ENCODE measurements around the gene RNF149. TPM values are rescaled to one million over a fixed set of nuclear protein-coding genes. Genes with fewer than 3 reads are reported as not detected.

RNF149 gene
- total RNA-seq, 4 donors from 2014 or later: 14.7 to 27.7 (median 18.5) TPM

DNA sequence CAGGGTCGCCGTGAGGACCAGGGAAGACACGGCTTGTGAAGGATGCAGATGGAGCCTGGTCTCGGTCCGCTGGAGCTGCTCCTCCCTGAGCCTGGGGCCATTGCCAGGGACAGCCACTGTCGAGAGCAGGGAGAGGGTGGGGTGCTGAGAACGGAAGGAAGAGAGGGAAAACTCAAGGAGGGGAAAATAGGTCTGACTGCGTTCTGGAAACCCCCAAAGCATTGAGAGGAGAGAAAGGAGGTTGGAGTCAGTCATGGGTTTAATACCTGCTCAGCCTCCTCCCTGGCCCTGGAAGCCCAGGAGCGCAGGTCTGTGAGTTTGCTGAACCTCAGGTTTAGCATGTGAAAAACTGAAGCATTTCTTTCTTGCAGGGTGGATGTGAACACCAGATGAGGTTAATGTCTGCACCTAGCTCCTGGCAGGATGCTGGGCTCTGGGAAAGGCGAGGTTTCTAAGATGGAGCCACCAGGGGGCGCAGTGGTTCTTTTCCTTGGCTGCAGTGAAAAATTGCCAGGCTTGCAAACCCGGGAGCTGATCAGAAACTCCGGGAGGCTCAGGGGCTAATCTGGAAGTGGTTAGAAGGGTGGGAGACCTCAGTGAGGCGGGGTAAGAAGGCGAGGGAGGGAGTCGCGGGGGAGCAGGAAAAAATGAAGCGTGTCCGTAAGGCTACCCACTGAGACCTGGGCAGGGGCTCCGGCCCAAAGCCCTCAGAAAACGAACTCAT lies 33.6 kb upstream of the RNF149 start:
- ATAC-seq (peak; percentile 42 to 56), DNase-seq (peak; percentile 37 to 38)
- H3K4me1 ChIP-seq: no peaks in the 10 kb centered on the region
- intact Hi-C loops (cut with DNase I; ENCODE audit: low total_unique reads) (loop anchor here (5.0 kb wide), 1 partner anchor 490 kb away; no protein-coding TSS in a partner anchor), in situ Hi-C loops (cut with MboI; ENCODE audit: low sequenced_read_pairs in 4 of 4) (loop anchor here in 2 of 4 donors (10.0 to 25.0 kb wide), 2 partner anchors 493 to 495 kb away; no protein-coding TSS in a partner anchor)
- no peak overlapping the region for H3K4me3 ChIP-seq
- no peak overlapping the region for H3K27ac ChIP-seq
- no peaks in the 10 kb centered on the region for H3K36me3 ChIP-seq
- no peaks in the 10 kb centered on the region for H3K27me3 ChIP-seq
- no peaks in the 10 kb centered on the region for H3K9me3 ChIP-seq
- TF ChIP-seq, protein P1, sequence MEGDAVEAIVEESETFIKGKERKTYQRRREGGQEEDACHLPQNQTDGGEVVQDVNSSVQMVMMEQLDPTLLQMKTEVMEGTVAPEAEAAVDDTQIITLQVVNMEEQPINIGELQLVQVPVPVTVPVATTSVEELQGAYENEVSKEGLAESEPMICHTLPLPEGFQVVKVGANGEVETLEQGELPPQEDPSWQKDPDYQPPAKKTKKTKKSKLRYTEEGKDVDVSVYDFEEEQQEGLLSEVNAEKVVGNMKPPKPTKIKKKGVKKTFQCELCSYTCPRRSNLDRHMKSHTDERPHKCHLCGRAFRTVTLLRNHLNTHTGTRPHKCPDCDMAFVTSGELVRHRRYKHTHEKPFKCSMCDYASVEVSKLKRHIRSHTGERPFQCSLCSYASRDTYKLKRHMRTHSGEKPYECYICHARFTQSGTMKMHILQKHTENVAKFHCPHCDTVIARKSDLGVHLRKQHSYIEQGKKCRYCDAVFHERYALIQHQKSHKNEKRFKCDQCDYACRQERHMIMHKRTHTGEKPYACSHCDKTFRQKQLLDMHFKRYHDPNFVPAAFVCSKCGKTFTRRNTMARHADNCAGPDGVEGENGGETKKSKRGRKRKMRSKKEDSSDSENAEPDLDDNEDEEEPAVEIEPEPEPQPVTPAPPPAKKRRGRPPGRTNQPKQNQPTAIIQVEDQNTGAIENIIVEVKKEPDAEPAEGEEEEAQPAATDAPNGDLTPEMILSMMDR (IDR thresholded peaks at IDR 0.05 in 4 of 5, conservative IDR thresholded peaks at IDR 0.05 in 1 of 5): peak; percentile 30 to 84 (median 71)
- TF ChIP-seq POLR2A (IDR thresholded peaks at IDR 0.05): no peak

DNA sequence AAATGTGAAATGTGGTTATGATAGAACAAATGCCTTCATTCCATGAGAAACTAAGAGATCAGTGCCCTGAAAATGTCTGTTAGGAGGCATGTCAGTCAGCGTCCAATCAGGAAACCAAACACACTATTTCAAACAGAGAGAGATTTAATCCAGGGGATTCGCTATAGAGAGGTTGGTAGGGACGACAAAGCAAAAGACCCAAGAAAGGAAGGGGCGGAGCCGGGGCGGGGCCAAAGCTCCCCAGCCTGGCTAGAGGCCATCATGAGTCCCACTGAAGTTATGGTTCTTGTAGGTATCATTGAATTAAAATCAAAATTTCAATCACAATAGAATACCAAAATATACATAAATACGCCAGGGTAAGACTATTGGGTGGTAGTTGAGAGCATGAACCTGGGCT lies 32.9 kb upstream of the RNF149 start:
- no peaks in the 10 kb centered on the region for H3K36me3 ChIP-seq
- H3K4me1 ChIP-seq: no peaks in the 10 kb centered on the region
- no peak overlapping the region for H3K27ac ChIP-seq
- DNase-seq: no peak
- no peaks in the 10 kb centered on the region for H3K9me3 ChIP-seq
- in situ Hi-C loops (cut with MboI; ENCODE audit: low sequenced_read_pairs in 4 of 4) (loop anchor here in 2 of 4 donors (10.0 to 25.0 kb wide), 2 partner anchors 493 to 496 kb away; no protein-coding TSS in a partner anchor), intact Hi-C loops (cut with DNase I; ENCODE audit: low total_unique reads) (loop anchor here (5.0 kb wide), 1 partner anchor 491 kb away; no protein-coding TSS in a partner anchor)
- H3K27me3 ChIP-seq: no peaks in the 10 kb centered on the region
- no peak for TF ChIP-seq POLR2A (IDR thresholded peaks at IDR 0.05)
- TF ChIP-seq, protein P1 (IDR thresholded peaks at IDR 0.05 in 4 of 5, conservative IDR thresholded peaks at IDR 0.05 in 1 of 5): no peak
- ATAC-seq: no peak
- no peak overlapping the region for H3K4me3 ChIP-seq

DNA sequence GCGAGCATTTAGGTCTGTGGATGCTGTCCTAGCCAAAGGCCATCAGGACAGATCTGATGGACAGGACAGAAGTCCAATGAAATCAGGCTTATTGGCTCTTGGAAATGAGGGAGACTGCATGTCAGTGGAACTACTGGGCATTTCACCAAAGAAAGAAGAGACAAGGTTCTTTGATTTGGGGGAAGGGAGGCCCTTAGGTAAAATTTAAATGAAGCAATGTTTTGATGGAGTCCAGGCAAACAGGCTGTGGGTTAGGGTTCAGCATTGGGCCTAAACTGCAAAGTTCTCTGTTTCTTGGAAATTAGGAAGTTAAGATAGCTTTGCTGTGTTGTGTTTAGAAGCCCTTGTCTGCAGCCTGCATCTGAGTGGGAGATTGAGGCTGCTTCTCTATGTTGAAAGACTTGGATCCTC lies 31.6 kb upstream of the RNF149 start:
- Histone ChIP-seq H3K27me3 (no peaks in the 10 kb centered on the region), H3K27ac (no peak overlapping the region), H3K4me1 (no peaks in the 10 kb centered on the region), H3K4me3 (no peak overlapping the region), H3K36me3 (no peaks in the 10 kb centered on the region), H3K9me3 (no peaks in the 10 kb centered on the region)
- in situ Hi-C loops (cut with MboI; ENCODE audit: low sequenced_read_pairs in 4 of 4) (loop anchor here in 2 of 4 donors (10.0 to 25.0 kb wide), 2 partner anchors 495 to 497 kb away; no protein-coding TSS in a partner anchor), intact Hi-C loops (cut with DNase I; ENCODE audit: low total_unique reads) (loop anchor here (5.0 kb wide), 1 partner anchor 492 kb away; no protein-coding TSS in a partner anchor)
- DNase-seq (no peak), ATAC-seq (no peak)
- TF ChIP-seq, protein P1 (IDR thresholded peaks at IDR 0.05 in 4 of 5, conservative IDR thresholded peaks at IDR 0.05 in 1 of 5): no peak

DNA sequence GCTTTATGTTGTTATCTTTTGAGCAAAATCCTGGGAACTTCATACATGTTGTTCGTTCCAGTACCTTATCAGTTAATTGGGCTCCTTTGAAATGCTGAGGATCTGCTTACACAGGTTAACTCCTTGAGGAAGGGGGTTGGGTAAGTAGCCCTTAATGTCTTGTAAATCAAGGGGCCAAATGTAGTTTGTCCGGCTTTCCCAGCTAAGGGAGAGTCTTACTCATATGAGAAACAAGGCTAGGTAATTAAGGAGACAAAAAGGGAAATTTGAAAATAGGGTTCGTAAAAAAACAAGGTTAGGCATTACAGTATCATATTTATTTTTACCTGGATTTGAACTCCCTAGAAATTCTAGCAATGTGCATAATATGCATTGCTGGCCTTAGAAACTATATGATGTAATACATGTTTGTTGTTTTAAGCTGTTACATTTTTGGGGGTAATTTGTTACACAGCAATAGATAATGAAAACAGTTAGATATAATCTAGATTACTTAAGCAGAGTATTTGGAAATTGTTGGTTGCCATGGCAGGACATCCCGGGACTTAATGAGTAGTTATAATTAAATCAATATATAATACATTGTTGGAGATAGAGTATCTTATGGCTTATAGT lies 30.9 kb upstream of the RNF149 start:
- in situ Hi-C loops (cut with MboI; ENCODE audit: low sequenced_read_pairs in 4 of 4): loop anchor here in 1 of 4 donors (25.0 kb wide), 1 partner anchor 498 kb away; no protein-coding TSS in a partner anchor

More for the DNA sequence above, 30.9 kb upstream of the RNF149 start:
- no peaks in the 10 kb centered on the region for H3K36me3 ChIP-seq
- no peaks in the 10 kb centered on the region for H3K9me3 ChIP-seq
- no peaks in the 10 kb centered on the region for H3K27me3 ChIP-seq
- TF ChIP-seq POLR2A (IDR thresholded peaks at IDR 0.05): no peak
- TF ChIP-seq, protein P1 (IDR thresholded peaks at IDR 0.05 in 4 of 5, conservative IDR thresholded peaks at IDR 0.05 in 1 of 5): no peak
- intact Hi-C loops (cut with DNase I; ENCODE audit: low total_unique reads): no loop called here
- no peaks in the 10 kb centered on the region for H3K4me1 ChIP-seq
- H3K27ac ChIP-seq: no peak overlapping the region
- H3K4me3 ChIP-seq: no peak overlapping the region
- no peak for ATAC-seq
- DNase-seq: no peak
